Liver (tissue), 9 donors: ENCODE results near the gene TBC1D10A. TPM values are rescaled to one million over a fixed set of nuclear protein-coding genes. Genes with fewer than 3 reads are reported as not detected.

Experiments used
- DNase-seq: peaks from one replicate; pipeline ENCODE4 v3.0.0-alpha.2; 2017; ENCODE audit warnings: low spot score
- H3K27ac ChIP-seq, 2 donors: one replicate each; pipeline ENCODE4 v1.7.0; 2013; ENCODE audit warnings: inconsistent platforms in 2 of 2, low read length in 2 of 2, control low read depth in 1 of 2, low read depth in 1 of 2, mild to moderate bottlenecking in 1 of 2
- H3K27me3 ChIP-seq, 4 donors: one replicate each; pipeline versions ENCODE4 v1.6.1 to v1.7.0; 2013; ENCODE audit warnings: low read length in 3 of 4, inconsistent platforms in 1 of 4, mild to moderate bottlenecking in 1 of 4, moderate library complexity in 1 of 4; ENCODE audit not compliant: control insufficient read depth in 4 of 4, insufficient read depth in 4 of 4
- H3K36me3 ChIP-seq, 4 donors: one replicate each; pipeline versions ENCODE4 v1.6.1 to v1.7.0; 2013; ENCODE audit warnings: low read length in 3 of 4, mild to moderate bottlenecking in 3 of 4, low read depth in 1 of 4, moderate library complexity in 1 of 4; ENCODE audit not compliant: control insufficient read depth in 4 of 4, insufficient read depth in 3 of 4
- H3K4me1 ChIP-seq, 4 donors: one replicate each; pipeline versions ENCODE4 v1.6.1 to v1.7.0; 2013; ENCODE audit warnings: low read length in 3 of 4, mild to moderate bottlenecking in 3 of 4, moderate library complexity in 1 of 4; ENCODE audit not compliant: control insufficient read depth in 4 of 4, insufficient read depth in 4 of 4
- H3K4me3 ChIP-seq, 3 donors: one replicate each; pipeline versions ENCODE4 v1.6.1 to v1.7.0; 2013; ENCODE audit warnings: low read length in 3 of 3, control low read depth in 1 of 3, low read depth in 1 of 3, mild to moderate bottlenecking in 1 of 3
- H3K9ac ChIP-seq, 2 donors: one replicate each; pipeline ENCODE4 v1.7.0; 2013; ENCODE audit warnings: low read length in 2 of 2, mild to moderate bottlenecking in 2 of 2, moderate library complexity in 2 of 2, control low read depth in 1 of 2, low read depth in 1 of 2
- H3K9me3 ChIP-seq, 4 donors: one replicate each; pipeline versions ENCODE4 v1.6.1 to v1.7.0; 2013; ENCODE audit warnings: low read length in 3 of 4; ENCODE audit not compliant: control insufficient read depth in 4 of 4
- EGR1 ChIP-seq, 2 donors: IDR thresholded peaks; 2 replicates each; pipeline ENCODE4 v1.6.1; 2016 to 2018; ENCODE audit warnings: antibody characterized with exemption in 2 of 2, low read depth in 2 of 2
- FOXA1 ChIP-seq: IDR thresholded peaks from 2 replicates; pipeline ENCODE4 v1.6.1; 2016; ENCODE audit warnings: antibody characterized with exemption
- FOXA2 ChIP-seq: IDR thresholded peaks from 2 replicates; pipeline ENCODE4 v1.6.1; 2016; ENCODE audit warnings: antibody characterized with exemption
- GABPA ChIP-seq, 2 donors: IDR thresholded peaks in 1 of 2; conservative IDR thresholded peaks in 1 of 2; 2 replicates each; pipeline ENCODE4 v1.6.1; 2016; ENCODE audit warnings: antibody characterized with exemption in 2 of 2, mild to moderate bottlenecking in 1 of 2, moderate library complexity in 1 of 2
- HNF4A ChIP-seq, 2 donors: conservative IDR thresholded peaks; 2 replicates each; pipeline ENCODE4 v1.6.1; 2016; ENCODE audit warnings: antibody characterized with exemption in 2 of 2, mild to moderate bottlenecking in 2 of 2
- HNF4G ChIP-seq: IDR thresholded peaks from 2 replicates; pipeline ENCODE4 v1.6.1; 2016; ENCODE audit warnings: antibody characterized with exemption
- JUND ChIP-seq, 2 donors: IDR thresholded peaks; 2 replicates each; pipeline ENCODE4 v1.6.1; 2016; ENCODE audit warnings: antibody characterized with exemption in 2 of 2
- NR2F2 ChIP-seq: IDR thresholded peaks from 2 replicates; pipeline ENCODE4 v1.6.1; 2016; ENCODE audit warnings: antibody characterized with exemption
- RAD21 ChIP-seq, 2 donors: IDR thresholded peaks; 2 replicates each; pipeline ENCODE4 v1.6.1; 2016; ENCODE audit warnings: antibody characterized with exemption in 2 of 2, mild to moderate bottlenecking in 2 of 2
- RXRA ChIP-seq, 2 donors: IDR thresholded peaks; 2 replicates each; pipeline ENCODE4 v1.6.1; 2017 to 2018; ENCODE audit warnings: antibody characterized with exemption in 2 of 2, mild to moderate bottlenecking in 1 of 2
- SP1 ChIP-seq: IDR thresholded peaks from 2 replicates; pipeline ENCODE4 v1.6.1; 2018; ENCODE audit warnings: antibody characterized with exemption, mild to moderate bottlenecking
- TAF1 ChIP-seq: conservative IDR thresholded peaks from 2 replicates; pipeline ENCODE4 v1.6.1; 2016; ENCODE audit warnings: antibody characterized with exemption, mild to moderate bottlenecking
- YY1 ChIP-seq: IDR thresholded peaks from 2 replicates; pipeline ENCODE4 v1.6.1; 2016; ENCODE audit warnings: antibody characterized with exemption, mild to moderate bottlenecking
- WGBS: extraction: QIAGEN DNeasy Blood & Tissue Kit; methylation state at CpG from one replicate; pipeline ENCODE4 v1.1.7; 2013; 5-methylcytosine and 5-hydroxymethylcytosine counted together
- polyA plus RNA-seq, 2 donors: library from polyadenylated mRNA; stranded (reverse) in 1 of 2; unstranded in 1 of 2; fragments of 200-250 nt in 1 of 2; fragments of >200 nt in 1 of 2; fragmentation: Nextera tagmentation in 1 of 2; extraction: Ambion mirVana in 1 of 2; gene quantifications; one replicate each; pipeline versions ENCODE4 v1.2.1 to v1.2.3, GENCODE V29; 2013 to 2015
- total RNA-seq, 2 donors: library from RNA; depleted of rRNA; stranded (reverse); fragments of >200 nt; gene quantifications; one replicate each; pipeline ENCODE4 v1.2.3, GENCODE V29; 2014
- TF ChIP-seq, protein P1 (sequence below): IDR thresholded peaks from 2 replicates; pipeline ENCODE4 v1.6.1; 2016; ENCODE audit warnings: antibody characterized with exemption
- TF ChIP-seq, protein P2 (sequence below): IDR thresholded peaks from 2 replicates; pipeline ENCODE4 v1.6.1; 2016; ENCODE audit warnings: antibody characterized with exemption, mild to moderate bottlenecking
- TF ChIP-seq, protein P3 (sequence below): fragments of 150-350 bp; IDR thresholded peaks from 2 replicates; pipeline ENCODE4 v1.5.1; 2017; ENCODE audit warnings: improper control_type of control experiment, low read depth, low read length; ENCODE audit not compliant: missing input control
- TF ChIP-seq, protein P4 (sequence below): IDR thresholded peaks from 2 replicates; pipeline ENCODE4 v1.6.1; 2016; ENCODE audit warnings: antibody characterized with exemption
- TF ChIP-seq, protein P5 (sequence below): IDR thresholded peaks from 2 replicates; pipeline ENCODE4 v1.6.1; 2016; ENCODE audit warnings: antibody characterized with exemption
- donor health status: healthy.
- donor health status: healthy.
- donor health status: healthy.
- donor health status: healthy.
- donor health status: healthy.

TBC1D10A gene
- total and polyA plus RNA-seq, 4 donors = 3.6 to 9.2 (median 8.2) TPM

DNA sequence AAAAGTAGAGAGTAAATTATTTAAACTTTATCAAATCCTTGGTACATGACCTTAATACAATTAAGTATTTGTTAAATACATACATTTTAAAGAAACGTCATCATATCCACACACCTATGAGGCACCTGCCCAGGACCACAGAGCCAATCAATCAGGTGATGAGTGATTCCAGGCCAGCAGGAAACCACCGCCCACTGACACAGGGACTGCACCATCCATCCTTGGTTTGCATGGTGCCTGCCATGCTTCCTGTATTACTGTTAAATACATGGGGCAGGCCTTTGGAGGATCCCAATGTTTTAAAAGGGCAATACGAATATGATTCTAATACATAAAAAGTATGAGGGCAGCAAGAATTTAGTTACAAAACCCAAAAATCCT lies 7.0 kb upstream of the TBC1D10A start:
- Histone ChIP-seq H3K9me3 (no peaks in the 10 kb centered on the region), H3K4me3 (no peak overlapping the region), H3K9ac (no peak overlapping the region), H3K27ac (no peak overlapping the region), H3K27me3 (no peaks in the 10 kb centered on the region), H3K36me3 (peaks cover 30 to 65% (median 49%) of the 10 kb centered on the region in 4 donors), H3K4me1 (peaks cover 0 to 5% (median 4%) of the 10 kb centered on the region in 4 donors)
- DNase-seq = no peak
- TF ChIP-seq, protein P1, sequence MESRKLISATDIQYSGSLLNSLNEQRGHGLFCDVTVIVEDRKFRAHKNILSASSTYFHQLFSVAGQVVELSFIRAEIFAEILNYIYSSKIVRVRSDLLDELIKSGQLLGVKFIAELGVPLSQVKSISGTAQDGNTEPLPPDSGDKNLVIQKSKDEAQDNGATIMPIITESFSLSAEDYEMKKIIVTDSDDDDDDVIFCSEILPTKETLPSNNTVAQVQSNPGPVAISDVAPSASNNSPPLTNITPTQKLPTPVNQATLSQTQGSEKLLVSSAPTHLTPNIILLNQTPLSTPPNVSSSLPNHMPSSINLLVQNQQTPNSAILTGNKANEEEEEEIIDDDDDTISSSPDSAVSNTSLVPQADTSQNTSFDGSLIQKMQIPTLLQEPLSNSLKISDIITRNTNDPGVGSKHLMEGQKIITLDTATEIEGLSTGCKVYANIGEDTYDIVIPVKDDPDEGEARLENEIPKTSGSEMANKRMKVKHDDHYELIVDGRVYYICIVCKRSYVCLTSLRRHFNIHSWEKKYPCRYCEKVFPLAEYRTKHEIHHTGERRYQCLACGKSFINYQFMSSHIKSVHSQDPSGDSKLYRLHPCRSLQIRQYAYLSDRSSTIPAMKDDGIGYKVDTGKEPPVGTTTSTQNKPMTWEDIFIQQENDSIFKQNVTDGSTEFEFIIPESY = no peak
- TF ChIP-seq JUND (IDR thresholded peaks at IDR 0.05) (no peak), NR2F2 (no peak), HNF4A (conservative IDR thresholded peaks at IDR 0.05) (no peak), YY1 (no peak), RXRA (IDR thresholded peaks at IDR 0.05) (no peak), HNF4G (no peak), FOXA1 (no peak), RAD21 (IDR thresholded peaks at IDR 0.05) (no peak), EGR1 (IDR thresholded peaks at IDR 0.05; ENCODE audit: low read depth in 2 of 2) (no peak), FOXA2 (no peak), GABPA (IDR thresholded peaks at IDR 0.05 in 1 of 2, conservative IDR thresholded peaks at IDR 0.05 in 1 of 2) (no peak), TAF1 (no peak), SP1 (no peak)
- TF ChIP-seq, protein P2, sequence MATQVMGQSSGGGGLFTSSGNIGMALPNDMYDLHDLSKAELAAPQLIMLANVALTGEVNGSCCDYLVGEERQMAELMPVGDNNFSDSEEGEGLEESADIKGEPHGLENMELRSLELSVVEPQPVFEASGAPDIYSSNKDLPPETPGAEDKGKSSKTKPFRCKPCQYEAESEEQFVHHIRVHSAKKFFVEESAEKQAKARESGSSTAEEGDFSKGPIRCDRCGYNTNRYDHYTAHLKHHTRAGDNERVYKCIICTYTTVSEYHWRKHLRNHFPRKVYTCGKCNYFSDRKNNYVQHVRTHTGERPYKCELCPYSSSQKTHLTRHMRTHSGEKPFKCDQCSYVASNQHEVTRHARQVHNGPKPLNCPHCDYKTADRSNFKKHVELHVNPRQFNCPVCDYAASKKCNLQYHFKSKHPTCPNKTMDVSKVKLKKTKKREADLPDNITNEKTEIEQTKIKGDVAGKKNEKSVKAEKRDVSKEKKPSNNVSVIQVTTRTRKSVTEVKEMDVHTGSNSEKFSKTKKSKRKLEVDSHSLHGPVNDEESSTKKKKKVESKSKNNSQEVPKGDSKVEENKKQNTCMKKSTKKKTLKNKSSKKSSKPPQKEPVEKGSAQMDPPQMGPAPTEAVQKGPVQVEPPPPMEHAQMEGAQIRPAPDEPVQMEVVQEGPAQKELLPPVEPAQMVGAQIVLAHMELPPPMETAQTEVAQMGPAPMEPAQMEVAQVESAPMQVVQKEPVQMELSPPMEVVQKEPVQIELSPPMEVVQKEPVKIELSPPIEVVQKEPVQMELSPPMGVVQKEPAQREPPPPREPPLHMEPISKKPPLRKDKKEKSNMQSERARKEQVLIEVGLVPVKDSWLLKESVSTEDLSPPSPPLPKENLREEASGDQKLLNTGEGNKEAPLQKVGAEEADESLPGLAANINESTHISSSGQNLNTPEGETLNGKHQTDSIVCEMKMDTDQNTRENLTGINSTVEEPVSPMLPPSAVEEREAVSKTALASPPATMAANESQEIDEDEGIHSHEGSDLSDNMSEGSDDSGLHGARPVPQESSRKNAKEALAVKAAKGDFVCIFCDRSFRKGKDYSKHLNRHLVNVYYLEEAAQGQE = no peak
- TF ChIP-seq, protein P3, sequence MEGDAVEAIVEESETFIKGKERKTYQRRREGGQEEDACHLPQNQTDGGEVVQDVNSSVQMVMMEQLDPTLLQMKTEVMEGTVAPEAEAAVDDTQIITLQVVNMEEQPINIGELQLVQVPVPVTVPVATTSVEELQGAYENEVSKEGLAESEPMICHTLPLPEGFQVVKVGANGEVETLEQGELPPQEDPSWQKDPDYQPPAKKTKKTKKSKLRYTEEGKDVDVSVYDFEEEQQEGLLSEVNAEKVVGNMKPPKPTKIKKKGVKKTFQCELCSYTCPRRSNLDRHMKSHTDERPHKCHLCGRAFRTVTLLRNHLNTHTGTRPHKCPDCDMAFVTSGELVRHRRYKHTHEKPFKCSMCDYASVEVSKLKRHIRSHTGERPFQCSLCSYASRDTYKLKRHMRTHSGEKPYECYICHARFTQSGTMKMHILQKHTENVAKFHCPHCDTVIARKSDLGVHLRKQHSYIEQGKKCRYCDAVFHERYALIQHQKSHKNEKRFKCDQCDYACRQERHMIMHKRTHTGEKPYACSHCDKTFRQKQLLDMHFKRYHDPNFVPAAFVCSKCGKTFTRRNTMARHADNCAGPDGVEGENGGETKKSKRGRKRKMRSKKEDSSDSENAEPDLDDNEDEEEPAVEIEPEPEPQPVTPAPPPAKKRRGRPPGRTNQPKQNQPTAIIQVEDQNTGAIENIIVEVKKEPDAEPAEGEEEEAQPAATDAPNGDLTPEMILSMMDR = no peak
- TF ChIP-seq, protein P4, sequence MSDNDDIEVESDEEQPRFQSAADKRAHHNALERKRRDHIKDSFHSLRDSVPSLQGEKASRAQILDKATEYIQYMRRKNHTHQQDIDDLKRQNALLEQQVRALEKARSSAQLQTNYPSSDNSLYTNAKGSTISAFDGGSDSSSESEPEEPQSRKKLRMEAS = no peak
- TF ChIP-seq, protein P5, sequence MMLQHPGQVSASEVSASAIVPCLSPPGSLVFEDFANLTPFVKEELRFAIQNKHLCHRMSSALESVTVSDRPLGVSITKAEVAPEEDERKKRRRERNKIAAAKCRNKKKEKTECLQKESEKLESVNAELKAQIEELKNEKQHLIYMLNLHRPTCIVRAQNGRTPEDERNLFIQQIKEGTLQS = no peak
- 92% methylated on average over 3 of the region's 3 CpGs for WGBS
